GM23248 (cell line): ENCODE data around the gene HEPHL1. TPM values are rescaled to one million over a fixed set of nuclear protein-coding genes. Genes with fewer than 3 reads are reported as not detected.
A peak's percentile ranks its signal among the peaks of the same experiment; 100 is the strongest.

Source experiments
- DNase-seq: peaks from one replicate; pipeline ENCODE4 v3.0.0-alpha.2; 2015
- H2AFZ ChIP-seq: fragments of 200-600 bp; sonication (generic); 2 replicates; pipeline ENCODE4 v1.6.1; 2016; ENCODE audit warnings: antibody characterized with exemption
- H3F3A ChIP-seq: fragments of 200-600 bp; sonication (generic); 2 replicates; pipeline ENCODE4 v1.6.1; 2016; ENCODE audit warnings: mild to moderate bottlenecking, antibody characterized with exemption, mixed run types; ENCODE audit not compliant: insufficient read depth
- H3K27ac ChIP-seq: fragments of 200-600 bp; sonication (generic); 2 replicates; pipeline ENCODE4 v1.5.1; 2016; ENCODE audit warnings: mild to moderate bottlenecking
- H3K27me3 ChIP-seq: fragments of 200-600 bp; sonication (generic); replicated peaks from 2 replicates; pipeline ENCODE4 v1.6.1; 2016; ENCODE audit warnings: mild to moderate bottlenecking; ENCODE audit not compliant: insufficient read depth
- H3K36me3 ChIP-seq: fragments of 200-600 bp; sonication (generic); 2 replicates; pipeline ENCODE4 v1.6.1; 2016; ENCODE audit warnings: low read depth, mild to moderate bottlenecking
- H3K4me1 ChIP-seq: fragments of 200-600 bp; sonication (generic); 2 replicates; pipeline ENCODE4 v1.6.1; 2016; ENCODE audit warnings: mild to moderate bottlenecking; ENCODE audit not compliant: insufficient read depth
- H3K4me2 ChIP-seq: fragments of 200-600 bp; sonication (generic); one replicate; pipeline ENCODE4 v1.6.1; 2016; ENCODE audit warnings: mild to moderate bottlenecking; ENCODE audit not compliant: unreplicated experiment
- H3K4me3 ChIP-seq: fragments of 200-600 bp; sonication (generic); 2 replicates; pipeline ENCODE4 v1.5.1; 2016; ENCODE audit warnings: mild to moderate bottlenecking
- H3K79me2 ChIP-seq: fragments of 200-600 bp; sonication (generic); 2 replicates; pipeline ENCODE4 v1.6.1; 2016; ENCODE audit warnings: mild to moderate bottlenecking; ENCODE audit not compliant: insufficient read depth
- H3K9ac ChIP-seq: fragments of 200-600 bp; sonication (generic); 2 replicates; pipeline ENCODE4 v1.6.1; 2016; ENCODE audit warnings: mild to moderate bottlenecking
- H3K9me2 ChIP-seq: fragments of 200-600 bp; sonication (generic); 2 replicates; pipeline ENCODE4 v1.6.1; 2016; ENCODE audit warnings: mixed run types, mild to moderate bottlenecking, moderate library complexity; ENCODE audit not compliant: insufficient read depth
- H3K9me3 ChIP-seq: fragments of 200-600 bp; sonication (generic); one replicate; pipeline ENCODE4 v1.6.1; 2017; ENCODE audit warnings: low read depth
- H4K20me1 ChIP-seq: fragments of 200-600 bp; sonication (generic); 2 replicates; pipeline ENCODE4 v1.6.0; 2016; ENCODE audit not compliant: insufficient read depth
- EZH2 ChIP-seq: fragments of 200-600 bp; sonication (generic); IDR thresholded peaks from 2 replicates; pipeline ENCODE4 v1.6.1; 2018; ENCODE audit warnings: antibody characterized with exemption, mild to moderate bottlenecking; ENCODE audit not compliant: insufficient read depth, poor library complexity, severe bottlenecking
- EZH2phosphoT487 ChIP-seq: fragments of 200-600 bp; sonication (generic); IDR thresholded peaks from 2 replicates; pipeline ENCODE4 v1.6.1; 2018; ENCODE audit warnings: antibody characterized with exemption, moderate library complexity, mild to moderate bottlenecking, low read depth; ENCODE audit not compliant: insufficient read depth
- WGBS, 2 experiments: methylation state at CpG; one replicate each; pipeline ENCODE4 v1.1.6; 2015 to 2017; ENCODE audit warnings: low lambda C conversion rate in 2 of 2, low coverage in 1 of 2; ENCODE audit errors: missing lambda C conversion rate in 2 of 2; 5-methylcytosine and 5-hydroxymethylcytosine counted together
- in situ Hi-C: fragments of 300-500 bp; cut with MboI; formaldehyde crosslinking; loops from 2 replicates; pipeline ENCODE4 v1.15.0; 2020
- polyA plus RNA-seq: library from polyadenylated mRNA; unstranded; fragments of >200 nt; fragmentation: Nextera tagmentation; extraction: Ambion mirVana; gene quantifications from 2 replicates; pipeline ENCODE4 v1.2.1, GENCODE V29; 2016
- total RNA-seq: library from RNA; depleted of rRNA; stranded (reverse); fragments of >200 nt; shearing (Covaris generic); gene quantifications from 2 replicates; pipeline ENCODE4 v1.2.3, GENCODE V29; 2014

Gene HEPHL1
- total and polyA plus RNA-seq, 2 experiments from 2014 or later: not detected

GRCh38 chr11:94128746-94129511 is 107.8 kb downstream of the HEPHL1 start, which contains the start of gene PANX1:
Gene PANX1 (plus strand): TSS chr11:94128841. CDS start chr11:94129313, 472 bp downstream.
- H3F3A ChIP-seq: peaks cover 42% of the 10 kb centered on the region
- H3K4me3 ChIP-seq: peak within 1 kb of the TSS; percentile 88
- TF ChIP-seq EZH2phosphoT487: no peak
- no peak for TF ChIP-seq EZH2
- H3K36me3 ChIP-seq: no peaks in the 10 kb centered on the region
- H3K9me2 ChIP-seq: no peaks in the 10 kb centered on the region
- peak within 1 kb of the TSS; percentile 94 for H3K9ac ChIP-seq
- peaks cover 37% of the 10 kb centered on the region for H3K4me1 ChIP-seq
- H3K4me2 ChIP-seq: peak within 1 kb of the TSS; percentile 97
- peaks cover 49% of the 10 kb centered on the region for H3K79me2 ChIP-seq
- peak within 1 kb of the TSS; percentile 96 for H3K27ac ChIP-seq
- in situ Hi-C loops: no loop called here
- H4K20me1 ChIP-seq: no peaks in the 10 kb centered on the region
- no peaks in the 10 kb centered on the region for H3K9me3 ChIP-seq
- DNase-seq: peak; percentile 92
- 1 to 2% methylated on average over 63 to 77 of the region's 92 CpGs for WGBS, 2 experiments
- no peaks in the 10 kb centered on the region for H3K27me3 ChIP-seq
- peak within 1 kb of the TSS; percentile 90 for H2AFZ ChIP-seq

DNA sequence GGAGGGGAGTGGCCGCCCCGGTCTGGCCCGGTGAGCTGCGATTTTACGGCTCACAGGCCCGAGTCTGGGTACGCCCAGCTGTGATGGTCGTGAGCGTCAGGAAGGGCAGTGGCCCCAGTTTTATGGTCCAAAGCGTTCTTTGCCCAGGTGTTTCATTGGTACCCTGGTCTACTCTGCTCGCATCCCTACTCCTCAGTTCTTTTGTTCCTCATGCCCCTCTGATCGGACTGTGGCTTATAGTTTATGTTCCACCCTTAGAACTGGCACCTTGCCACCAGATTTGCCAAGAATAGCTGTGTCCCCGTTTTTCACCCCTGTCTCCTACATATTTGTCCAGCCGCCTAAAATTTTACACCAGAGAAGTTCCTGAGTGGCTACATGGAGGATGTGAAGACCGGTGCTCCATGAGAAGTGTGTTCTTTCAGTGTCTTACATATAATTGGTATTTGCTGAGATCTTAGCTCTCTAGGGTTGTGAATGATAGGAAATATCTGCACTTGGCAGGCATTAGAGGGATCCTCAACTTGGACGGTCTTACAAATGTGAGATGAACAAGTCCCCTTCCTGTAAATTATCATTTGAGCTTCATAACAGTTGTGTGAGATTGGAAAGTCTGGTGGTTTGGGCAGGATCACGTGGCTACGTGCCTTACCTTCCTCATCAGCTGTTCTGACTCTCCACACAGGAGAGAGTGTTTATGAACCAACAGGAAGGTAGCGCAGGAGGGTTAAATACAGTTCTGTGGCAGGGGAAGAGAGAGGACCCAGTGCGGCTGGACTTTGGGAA is 108.6 kb downstream of the HEPHL1 start:
- peaks cover 44% of the 10 kb centered on the region for H3K4me1 ChIP-seq
- DNase-seq: no peak
- 9 to 10% methylated on average over 20 of the region's 20 CpGs for WGBS, 2 experiments
- no peaks in the 10 kb centered on the region for H3K27me3 ChIP-seq
- peak overlapping the region; percentile 88 for H3K4me3 ChIP-seq
- in situ Hi-C loops: no loop called here
- peaks cover 42% of the 10 kb centered on the region for H3F3A ChIP-seq
- no peaks in the 10 kb centered on the region for H4K20me1 ChIP-seq
- H3K27ac ChIP-seq: peak overlapping the region; percentile 96
- no peaks in the 10 kb centered on the region for H3K9me3 ChIP-seq
- no peaks in the 10 kb centered on the region for H3K9me2 ChIP-seq
- H3K9ac ChIP-seq: peak overlapping the region; percentile 94
- no peaks in the 10 kb centered on the region for H3K36me3 ChIP-seq
- H3K4me2 ChIP-seq: peak overlapping the region; percentile 97
- peaks cover 57% of the 10 kb centered on the region for H3K79me2 ChIP-seq
- peak overlapping the region; percentile 90 for H2AFZ ChIP-seq
- TF ChIP-seq EZH2 (no peak), EZH2phosphoT487 (no peak)

GRCh38 chr11:94130298-94131046 is 109.3 kb downstream of the HEPHL1 start:
- Histone ChIP-seq H3K9me2 (no peaks in the 10 kb centered on the region), H3K4me2 (peak overlapping the region; percentile 97), H4K20me1 (no peaks in the 10 kb centered on the region), H3K4me1 (peaks cover 49% of the 10 kb centered on the region), H3F3A (peaks cover 45% of the 10 kb centered on the region), H3K36me3 (no peaks in the 10 kb centered on the region), H2AFZ (peak overlapping the region; percentile 90), H3K27me3 (no peaks in the 10 kb centered on the region), H3K9me3 (no peaks in the 10 kb centered on the region), H3K79me2 (peaks cover 59% of the 10 kb centered on the region), H3K27ac (peak overlapping the region; percentile 96), H3K4me3 (peak overlapping the region; percentile 88), H3K9ac (peak overlapping the region; percentile 94)
- in situ Hi-C loops: no loop called here
- 0 to 1% methylated on average over 7 of the region's 7 CpGs for WGBS, 2 experiments
- TF ChIP-seq EZH2 (no peak), EZH2phosphoT487 (peak; percentile 75; the same call in 1 of the 2 replicates)
- DNase-seq: peak; percentile 96

DNA sequence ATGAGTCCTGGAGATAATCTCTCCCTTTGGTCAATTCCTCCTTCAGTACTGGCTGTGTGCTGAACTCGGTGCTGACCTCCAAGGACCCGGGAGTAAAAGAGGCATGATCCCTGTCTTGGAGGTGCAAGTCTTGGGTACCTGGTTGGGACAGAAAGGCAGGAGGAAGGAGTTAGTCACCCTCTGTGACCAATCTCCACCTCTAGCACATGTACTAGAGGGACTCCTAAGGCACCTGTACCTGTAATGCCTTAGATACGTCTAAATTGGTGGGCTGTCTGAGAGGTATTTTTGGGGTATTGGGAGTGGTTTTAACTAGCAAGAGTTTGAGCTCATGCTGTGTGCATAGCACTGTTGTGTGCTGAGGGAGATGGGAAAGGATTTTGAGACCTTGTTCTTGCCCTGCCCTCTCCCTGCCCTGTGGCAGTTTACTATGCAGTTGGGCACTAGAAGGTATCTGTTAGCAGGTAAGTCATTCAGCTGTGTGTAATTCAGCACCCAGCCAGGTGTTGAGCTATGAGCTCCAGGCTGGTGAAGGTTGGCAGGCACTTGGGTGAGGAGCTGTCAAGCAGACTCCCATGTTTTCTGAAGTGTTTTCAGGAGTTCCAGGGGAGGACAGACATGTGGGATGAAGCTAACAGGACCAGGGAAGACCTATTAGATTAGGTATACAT is 110.0 kb downstream of the HEPHL1 start:
- Histone ChIP-seq H3K4me1 (peaks cover 56% of the 10 kb centered on the region), H3K9me2 (no peaks in the 10 kb centered on the region), H2AFZ (no peak overlapping the region), H3K9ac (peak overlapping the region; percentile 63), H4K20me1 (no peaks in the 10 kb centered on the region), H3F3A (peaks cover 52% of the 10 kb centered on the region), H3K36me3 (no peaks in the 10 kb centered on the region), H3K79me2 (peaks cover 59% of the 10 kb centered on the region), H3K4me3 (peak overlapping the region; percentile 88), H3K4me2 (peak overlapping the region; percentile 74), H3K27me3 (no peaks in the 10 kb centered on the region), H3K9me3 (no peaks in the 10 kb centered on the region), H3K27ac (peak overlapping the region; percentile 96)
- DNase-seq: no peak
- 2% methylated on average over 3 of the region's 3 CpGs for WGBS, 2 experiments
- in situ Hi-C loops: no loop called here
- TF ChIP-seq EZH2 (no peak), EZH2phosphoT487 (no peak)
